NOMO-1 treated with dmso at 0.1 percent for 144 hours (cell line): Measurements from ENCODE around the gene SDSL.

Source experiments
- DNase-seq: peaks from one replicate; lab custom pipeline; 2025; ENCODE audit not compliant: unreplicated experiment; lab: John Stamatoyannopoulos, UW

SDSL gene

GRCh38 chr12:113445544-113446171 is 23.5 kb downstream of the SDSL start:
- peak; percentile 91 for DNase-seq

DNA sequence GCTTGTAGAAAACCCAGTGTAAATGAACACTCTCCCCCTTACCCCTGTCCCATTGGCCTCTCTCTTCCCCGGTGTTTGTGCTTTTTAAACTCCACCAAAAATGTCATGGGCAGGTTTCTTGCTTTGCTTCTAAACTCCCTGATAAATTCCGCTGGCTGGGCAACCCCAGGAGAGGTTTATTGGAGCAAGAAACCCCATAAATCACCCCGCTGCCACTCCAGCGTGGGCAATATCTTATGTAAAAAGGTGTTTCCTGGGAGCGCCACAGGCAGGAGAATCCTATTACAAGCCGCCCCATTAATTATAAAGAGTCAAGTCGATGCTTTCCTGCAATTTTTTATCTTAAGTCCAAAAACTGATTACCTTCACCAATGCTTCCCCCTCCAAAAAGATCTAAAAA is 26.7 kb downstream of the SDSL start:
- no peak for DNase-seq

GRCh38 chr12:113449299-113449698 is 27.1 kb downstream of the SDSL start:
- no peak for DNase-seq

DNA sequence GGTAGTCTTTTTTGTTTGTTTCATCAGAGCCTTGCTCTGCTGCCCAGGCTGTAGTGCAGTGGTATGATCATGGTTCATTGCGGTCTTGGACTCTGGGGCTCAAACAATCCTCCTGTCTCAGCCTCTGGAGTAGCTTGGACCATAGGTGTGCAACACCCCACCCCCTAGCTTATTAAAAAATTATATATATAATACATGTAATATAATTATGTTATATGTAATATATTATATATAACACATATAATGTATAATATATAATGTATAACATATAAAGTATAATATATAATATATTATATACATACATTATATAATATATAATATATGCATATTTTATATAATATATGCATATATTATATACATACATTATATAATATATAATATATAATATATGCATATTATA is 27.7 kb downstream of the SDSL start:
- DNase-seq: no peak

DNA sequence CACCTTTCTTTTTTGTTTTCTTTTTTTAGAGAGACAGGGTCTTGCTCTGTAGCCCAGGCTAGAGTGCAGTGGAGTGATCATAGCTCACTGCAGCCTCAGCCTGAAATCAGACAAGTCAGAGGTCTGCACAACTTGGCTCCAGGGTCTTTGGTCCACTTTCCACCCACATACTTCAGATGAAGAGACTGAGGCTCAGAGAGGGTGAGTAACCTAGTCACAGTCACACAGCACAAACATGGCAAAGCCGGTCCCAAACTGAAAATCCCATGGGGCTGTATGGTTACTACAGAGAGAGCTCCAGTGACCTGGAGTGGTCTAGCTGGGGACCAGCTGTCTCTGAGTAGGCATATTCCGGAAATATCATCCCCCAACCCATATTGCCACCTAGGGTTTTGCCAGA is 30.3 kb downstream of the SDSL start:
- no peak for DNase-seq

GRCh38 chr12:113453330-113453729 is 31.1 kb downstream of the SDSL start:
- no peak for DNase-seq

- no peak for DNase-seq
Observed at GRCh38 chr12:113456199-113456598, 34.0 kb downstream of the SDSL start.

DNA sequence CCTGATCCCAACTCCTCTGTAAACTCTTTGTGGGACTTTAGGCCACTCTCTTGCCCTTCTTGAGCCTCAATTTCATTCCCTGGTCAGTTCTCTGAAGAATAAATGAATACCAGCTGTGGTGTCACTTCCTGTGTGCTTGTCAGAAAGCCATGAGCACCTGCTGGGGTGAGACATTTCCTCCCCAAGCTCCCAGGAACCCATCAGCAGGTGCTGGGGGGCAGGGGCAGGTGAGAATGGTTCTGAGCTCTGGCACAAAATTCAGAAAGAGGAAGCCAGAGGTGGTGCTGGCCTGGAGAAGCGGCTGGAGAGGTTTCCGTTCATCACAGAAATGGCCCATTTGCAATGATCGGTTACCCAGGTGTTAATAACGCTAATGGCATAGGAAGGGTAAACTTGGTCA is 34.6 kb downstream of the SDSL start:
- DNase-seq: no peak

DNA sequence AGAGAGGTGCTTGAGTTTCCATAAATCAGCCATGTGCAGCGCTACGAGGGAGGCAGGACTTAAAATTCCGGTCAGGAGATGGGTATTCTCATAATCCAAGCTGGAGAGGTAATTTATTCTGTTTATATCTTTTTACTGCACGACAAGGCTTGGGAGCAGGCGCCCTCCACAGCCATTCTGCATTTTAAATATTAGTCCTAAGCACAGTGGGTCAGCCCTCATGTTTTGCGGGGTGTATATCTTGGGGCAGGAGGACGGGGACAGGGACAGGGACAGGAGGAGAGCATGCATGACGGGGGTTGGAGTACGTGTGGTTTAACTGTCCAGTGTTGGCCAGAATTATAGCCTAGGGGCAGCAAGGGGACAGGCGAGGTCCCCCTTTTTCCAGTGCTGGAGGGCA is 35.0 kb downstream of the SDSL start:
- no peak for DNase-seq

- no peak for DNase-seq
Observed at GRCh38 chr12:113457710-113458109, 35.5 kb downstream of the SDSL start.

GRCh38 chr12:113459981-113460380 is 37.8 kb downstream of the SDSL start:
- no peak for DNase-seq

GRCh38 chr12:113461666-113462065 is 39.5 kb downstream of the SDSL start:
- peak; percentile 15 for DNase-seq

- DNase-seq: peak; percentile 52
Observed at GRCh38 chr12:113462117-113462774, 40.1 kb downstream of the SDSL start.

- DNase-seq: no peak
Observed at GRCh38 chr12:113462998-113463745, 41.0 kb downstream of the SDSL start.

GRCh38 chr12:113463746-113464451 is 41.7 kb downstream of the SDSL start:
- DNase-seq: no peak

- DNase-seq: no peak
Observed at GRCh38 chr12:113464452-113464775, 42.2 kb downstream of the SDSL start.

DNA sequence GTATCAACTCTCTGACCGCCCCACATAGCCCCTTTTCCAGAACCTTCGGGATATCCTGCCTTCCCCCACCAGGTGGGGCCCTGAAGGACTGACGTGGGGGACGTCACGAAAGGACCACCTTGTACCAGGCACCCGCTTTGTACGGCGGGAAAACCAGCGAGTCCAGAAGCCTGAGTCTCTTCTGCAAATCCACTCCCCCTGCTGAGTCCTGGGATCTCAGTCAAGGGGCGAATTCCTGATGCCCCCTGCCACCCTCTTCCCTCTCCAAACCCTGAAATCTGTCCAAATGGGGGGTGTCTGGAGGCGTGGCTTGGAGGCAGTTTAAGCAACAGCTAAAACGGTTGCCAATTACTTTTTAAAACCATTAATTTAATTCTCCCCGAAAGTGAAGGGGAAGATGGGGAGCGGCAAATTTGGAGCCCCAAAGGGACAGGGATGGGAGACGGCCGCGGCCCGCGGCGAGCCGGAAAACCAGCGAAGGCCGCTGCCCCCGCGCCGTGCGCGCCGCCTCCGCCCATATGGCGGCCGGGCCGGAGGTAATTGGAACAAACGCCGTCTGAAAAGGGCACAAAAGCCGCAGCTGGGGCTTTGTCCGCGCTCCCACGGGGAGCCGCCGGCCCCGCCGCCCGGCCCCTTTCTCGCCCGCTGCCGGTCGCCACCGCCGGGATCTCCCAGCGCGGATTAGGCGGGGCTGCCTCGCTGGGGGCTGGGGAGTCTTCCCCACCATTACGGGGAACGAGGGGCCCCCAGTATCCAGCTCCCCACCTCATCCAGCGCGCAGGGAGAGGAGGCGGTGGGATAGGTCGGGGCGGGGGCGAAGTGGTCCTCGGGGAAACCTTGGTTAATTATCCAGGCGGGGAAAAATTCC is 42.9 kb downstream of the SDSL start:
- DNase-seq: no peak

DNA sequence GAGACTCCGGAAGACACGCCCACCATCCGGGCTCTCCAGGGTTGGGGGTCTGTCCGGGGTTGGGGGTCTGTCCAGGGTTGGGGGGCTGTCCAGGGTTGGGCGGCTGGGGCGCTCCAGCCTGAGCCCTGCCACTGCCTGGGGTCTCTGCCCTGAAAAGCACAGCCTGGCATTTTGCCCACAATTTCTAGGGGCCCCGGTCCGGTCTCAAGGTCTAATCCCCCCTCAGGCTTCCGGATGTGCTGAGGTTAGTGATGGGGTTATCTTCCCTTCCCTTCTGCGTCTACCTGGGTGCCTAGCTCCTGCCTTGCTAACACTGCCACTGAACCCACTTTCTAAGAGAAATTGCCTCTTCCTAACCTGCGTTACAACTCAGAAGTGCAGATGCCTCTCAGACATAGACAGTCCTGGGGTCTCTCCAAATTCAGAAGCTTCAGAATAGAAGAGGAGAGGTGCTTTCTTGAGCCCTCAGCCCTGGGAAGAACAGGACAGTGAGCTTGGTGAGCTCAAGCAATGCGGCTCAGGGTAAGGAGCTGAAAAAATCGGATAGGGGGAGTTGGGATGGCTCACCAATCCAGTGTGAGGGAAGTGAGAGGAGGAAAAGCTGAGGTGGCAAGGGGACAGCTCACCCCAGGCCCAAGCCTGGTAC is 43.8 kb downstream of the SDSL start:
- no peak for DNase-seq

GRCh38 chr12:113466454-113467141 is 44.4 kb downstream of the SDSL start:
- DNase-seq: no peak

- DNase-seq: no peak
Observed at GRCh38 chr12:113467142-113467501, 44.9 kb downstream of the SDSL start.
